ENCODE measurements around the gene SDF4.

SDF4 gene

GRCh38 chr1:1181938-1182410 is 49.8 kb downstream of the SDF4 start:
- H4K12ac ChIP-seq (ENCODE audit: low read depth, low read length): no peak overlapping the region
- no peak overlapping the region for H3K18ac ChIP-seq (ENCODE audit: low read length)
- H3K9ac ChIP-seq (ENCODE audit: low read length): no peak overlapping the region
- no peak overlapping the region for H3K4me2 ChIP-seq (ENCODE audit: low read length)
- H2AK5ac ChIP-seq (ENCODE audit: low read length): no peak overlapping the region
- no peak overlapping the region for H3K14ac ChIP-seq (ENCODE audit: low read length)
- no peak overlapping the region for H2BK120ac ChIP-seq (ENCODE audit: insufficient read depth, low read length, poor library complexity)
- no peak overlapping the region for H3K23ac ChIP-seq (ENCODE audit: low read length)
- H3K36me3 ChIP-seq (ENCODE audit: control insufficient read depth in 1 of 2, insufficient read depth in 2 of 2, low read length in 2 of 2): no peaks in the 10 kb centered on the region
- no peak overlapping the region for H4K8ac ChIP-seq (ENCODE audit: low read depth, low read length)
- DNase-seq: no peak
- H2BK12ac ChIP-seq (ENCODE audit: low read length): no peak overlapping the region
- H2BK5ac ChIP-seq (ENCODE audit: low read depth, low read length, poor library complexity): no peak overlapping the region
- no peak overlapping the region for H3K27ac ChIP-seq (ENCODE audit: low read depth, low read length)
- H3K4me1 ChIP-seq (ENCODE audit: control insufficient read depth in 1 of 2, insufficient read depth in 2 of 2, low read length in 2 of 2): peaks cover 0 to under 1% of the 10 kb centered on the region in 2 experiments
- no CpG with 5 or more reads among the region's 21 CpGs for WGBS (ENCODE audit: extremely low coverage, insufficient coverage, insufficient read length)
- H4K91ac ChIP-seq (ENCODE audit: low read depth, low read length): no peak overlapping the region
- no peak overlapping the region for H3K4me3 ChIP-seq (ENCODE audit: low read depth, low read length)
- no peaks in the 10 kb centered on the region for H3K79me1 ChIP-seq (ENCODE audit: low read length)
- H2AFZ ChIP-seq (ENCODE audit: insufficient read depth, low read length, poor library complexity): no peak overlapping the region
- no peaks in the 10 kb centered on the region for H3K79me2 ChIP-seq (ENCODE audit: control insufficient read depth, insufficient read depth, low read length, poor library complexity)
- H3K4ac ChIP-seq (ENCODE audit: low read depth, low read length): no peak overlapping the region
- H3K9me3 ChIP-seq (ENCODE audit: insufficient read depth, low read depth, low read length): peaks cover 8% of the 10 kb centered on the region
- H3K27me3 ChIP-seq (ENCODE audit: insufficient read depth, low read length): no peaks in the 10 kb centered on the region

- Histone ChIP-seq H3K4me2 (ENCODE audit: low read length) (no peak overlapping the region), H3K9ac (ENCODE audit: low read length) (no peak overlapping the region), H2BK12ac (ENCODE audit: low read length) (no peak overlapping the region), H4K91ac (ENCODE audit: low read depth, low read length) (no peak overlapping the region), H2BK5ac (ENCODE audit: low read depth, low read length, poor library complexity) (no peak overlapping the region), H3K4me3 (ENCODE audit: low read depth, low read length) (no peak overlapping the region), H4K8ac (ENCODE audit: low read depth, low read length) (no peak overlapping the region), H2BK120ac (ENCODE audit: insufficient read depth, low read length, poor library complexity) (no peak overlapping the region), H3K9me3 (ENCODE audit: insufficient read depth, low read depth, low read length) (peaks cover 8% of the 10 kb centered on the region), H3K18ac (ENCODE audit: low read length) (no peak overlapping the region), H3K79me1 (ENCODE audit: low read length) (no peaks in the 10 kb centered on the region), H3K27me3 (ENCODE audit: insufficient read depth, low read length) (no peaks in the 10 kb centered on the region), H3K23ac (ENCODE audit: low read length) (no peak overlapping the region), H2AFZ (ENCODE audit: insufficient read depth, low read length, poor library complexity) (no peak overlapping the region), H2AK5ac (ENCODE audit: low read length) (no peak overlapping the region), H3K4me1 (ENCODE audit: control insufficient read depth in 1 of 2, insufficient read depth in 2 of 2, low read length in 2 of 2) (peaks cover 2 to 6% of the 10 kb centered on the region in 2 experiments), H4K12ac (ENCODE audit: low read depth, low read length) (no peak overlapping the region), H3K27ac (ENCODE audit: low read depth, low read length) (no peak overlapping the region), H3K14ac (ENCODE audit: low read length) (no peak overlapping the region), H3K79me2 (ENCODE audit: control insufficient read depth, insufficient read depth, low read length, poor library complexity) (no peaks in the 10 kb centered on the region), H3K4ac (ENCODE audit: low read depth, low read length) (no peak overlapping the region), H3K36me3 (ENCODE audit: control insufficient read depth in 1 of 2, insufficient read depth in 2 of 2, low read length in 2 of 2) (no peaks in the 10 kb centered on the region)
- no peak for DNase-seq
- WGBS (ENCODE audit: extremely low coverage, insufficient coverage, insufficient read length): no CpG with 5 or more reads among the region's 26 CpGs
Measured at GRCh38 chr1:1181129-1181937, 50.5 kb downstream of the SDF4 start.

- no peaks in the 10 kb centered on the region for H3K79me2 ChIP-seq (ENCODE audit: control insufficient read depth, insufficient read depth, low read length, poor library complexity)
- H3K4me3 ChIP-seq (ENCODE audit: low read depth, low read length): no peak overlapping the region
- H3K14ac ChIP-seq (ENCODE audit: low read length): no peak overlapping the region
- no peak overlapping the region for H3K27ac ChIP-seq (ENCODE audit: low read depth, low read length)
- H3K4ac ChIP-seq (ENCODE audit: low read depth, low read length): no peak overlapping the region
- no peak overlapping the region for H3K9ac ChIP-seq (ENCODE audit: low read length)
- H2AFZ ChIP-seq (ENCODE audit: insufficient read depth, low read length, poor library complexity): no peak overlapping the region
- no CpG with 5 or more reads among the region's 51 CpGs for WGBS (ENCODE audit: extremely low coverage, insufficient coverage, insufficient read length)
- H3K9me3 ChIP-seq (ENCODE audit: insufficient read depth, low read depth, low read length): peaks cover 15% of the 10 kb centered on the region
- peaks cover 2 to 6% of the 10 kb centered on the region in 2 experiments for H3K4me1 ChIP-seq (ENCODE audit: control insufficient read depth in 1 of 2, insufficient read depth in 2 of 2, low read length in 2 of 2)
- H4K91ac ChIP-seq (ENCODE audit: low read depth, low read length): no peak overlapping the region
- H2BK120ac ChIP-seq (ENCODE audit: insufficient read depth, low read length, poor library complexity): no peak overlapping the region
- H3K27me3 ChIP-seq (ENCODE audit: insufficient read depth, low read length): no peaks in the 10 kb centered on the region
- no peak overlapping the region for H3K23ac ChIP-seq (ENCODE audit: low read length)
- H3K18ac ChIP-seq (ENCODE audit: low read length): no peak overlapping the region
- no peak overlapping the region for H2BK5ac ChIP-seq (ENCODE audit: low read depth, low read length, poor library complexity)
- H4K8ac ChIP-seq (ENCODE audit: low read depth, low read length): no peak overlapping the region
- no peak overlapping the region for H3K4me2 ChIP-seq (ENCODE audit: low read length)
- no peak for DNase-seq
- no peaks in the 10 kb centered on the region for H3K36me3 ChIP-seq (ENCODE audit: control insufficient read depth in 1 of 2, insufficient read depth in 2 of 2, low read length in 2 of 2)
- no peak overlapping the region for H4K12ac ChIP-seq (ENCODE audit: low read depth, low read length)
- H2AK5ac ChIP-seq (ENCODE audit: low read length): no peak overlapping the region
- no peak overlapping the region for H2BK12ac ChIP-seq (ENCODE audit: low read length)
- H3K79me1 ChIP-seq (ENCODE audit: low read length): no peaks in the 10 kb centered on the region
Measured at GRCh38 chr1:1179983-1180861, 51.6 kb downstream of the SDF4 start.

GRCh38 chr1:1179346-1179982 is 52.3 kb downstream of the SDF4 start:
- peaks cover 11% of the 10 kb centered on the region for H3K9me3 ChIP-seq (ENCODE audit: insufficient read depth, low read depth, low read length)
- H3K79me1 ChIP-seq (ENCODE audit: low read length): no peaks in the 10 kb centered on the region
- peaks cover 2 to 6% of the 10 kb centered on the region in 2 experiments for H3K4me1 ChIP-seq (ENCODE audit: control insufficient read depth in 1 of 2, insufficient read depth in 2 of 2, low read length in 2 of 2)
- no CpG with 5 or more reads among the region's 25 CpGs for WGBS (ENCODE audit: extremely low coverage, insufficient coverage, insufficient read length)
- H2BK5ac ChIP-seq (ENCODE audit: low read depth, low read length, poor library complexity): no peak overlapping the region
- no peak overlapping the region for H3K27ac ChIP-seq (ENCODE audit: low read depth, low read length)
- H4K12ac ChIP-seq (ENCODE audit: low read depth, low read length): no peak overlapping the region
- H2BK120ac ChIP-seq (ENCODE audit: insufficient read depth, low read length, poor library complexity): no peak overlapping the region
- H3K4me2 ChIP-seq (ENCODE audit: low read length): no peak overlapping the region
- no peak overlapping the region for H3K14ac ChIP-seq (ENCODE audit: low read length)
- H4K91ac ChIP-seq (ENCODE audit: low read depth, low read length): no peak overlapping the region
- H2AFZ ChIP-seq (ENCODE audit: insufficient read depth, low read length, poor library complexity): no peak overlapping the region
- no peak overlapping the region for H2BK12ac ChIP-seq (ENCODE audit: low read length)
- no peaks in the 10 kb centered on the region for H3K36me3 ChIP-seq (ENCODE audit: control insufficient read depth in 1 of 2, insufficient read depth in 2 of 2, low read length in 2 of 2)
- no peak for DNase-seq
- H4K8ac ChIP-seq (ENCODE audit: low read depth, low read length): no peak overlapping the region
- H3K18ac ChIP-seq (ENCODE audit: low read length): no peak overlapping the region
- H2AK5ac ChIP-seq (ENCODE audit: low read length): no peak overlapping the region
- H3K27me3 ChIP-seq (ENCODE audit: insufficient read depth, low read length): no peaks in the 10 kb centered on the region
- no peak overlapping the region for H3K4me3 ChIP-seq (ENCODE audit: low read depth, low read length)
- H3K9ac ChIP-seq (ENCODE audit: low read length): no peak overlapping the region
- H3K79me2 ChIP-seq (ENCODE audit: control insufficient read depth, insufficient read depth, low read length, poor library complexity): no peaks in the 10 kb centered on the region
- no peak overlapping the region for H3K4ac ChIP-seq (ENCODE audit: low read depth, low read length)
- H3K23ac ChIP-seq (ENCODE audit: low read length): no peak overlapping the region

Data from trophoblast cell (in vitro differentiated cells and primary cell).